ENCODE results near the gene NPAS3. TPM values are rescaled to one million over a fixed set of nuclear protein-coding genes. Genes with fewer than 3 reads are reported as not detected.

The NPAS3 gene
- total RNA-seq, 4 donors from 2014 or later, result 1.9 to 10.6 (median 2.2) TPM

DNA sequence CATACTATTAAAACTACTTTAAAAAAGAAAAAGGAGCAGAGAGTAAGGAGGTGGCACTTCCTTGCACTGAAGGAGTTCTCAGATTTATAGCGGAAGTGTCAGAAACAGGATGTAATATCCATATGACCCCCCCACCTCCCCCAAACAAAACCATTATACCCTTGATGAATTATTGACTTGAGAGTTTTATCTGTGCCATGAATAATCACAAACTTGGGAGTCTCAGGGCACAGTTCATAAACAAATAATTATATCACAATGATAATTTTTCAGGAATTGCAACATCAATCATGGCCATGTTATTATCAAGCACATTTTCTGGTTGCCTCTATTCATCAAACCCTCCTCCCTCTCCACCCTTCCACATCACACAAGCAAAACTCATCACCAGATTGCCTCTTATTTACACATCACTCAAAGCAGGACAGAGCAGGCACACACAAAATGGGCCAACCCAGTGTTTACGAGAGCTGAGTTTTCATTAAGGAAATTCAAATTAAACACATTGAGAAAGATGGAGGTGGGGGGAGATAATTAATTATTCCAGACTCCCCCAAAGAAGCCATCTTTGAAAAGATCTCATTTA, 870.8 kb downstream of the NPAS3 start:
- WGBS, 2 donors (ENCODE audit: low coverage in 1 of 2), result 91 to 92% methylated on average over 2 of the region's 2 CpGs
- H3K4me3 ChIP-seq, result no peak overlapping the region
- TF ChIP-seq POLR2A (IDR thresholded peaks at IDR 0.05), result no peak
- no peak for TF ChIP-seq EP300 (IDR thresholded peaks at IDR 0.05)
- TF ChIP-seq POLR2AphosphoS5 (IDR thresholded peaks at IDR 0.05), result no peak
- TF ChIP-seq, protein P1, sequence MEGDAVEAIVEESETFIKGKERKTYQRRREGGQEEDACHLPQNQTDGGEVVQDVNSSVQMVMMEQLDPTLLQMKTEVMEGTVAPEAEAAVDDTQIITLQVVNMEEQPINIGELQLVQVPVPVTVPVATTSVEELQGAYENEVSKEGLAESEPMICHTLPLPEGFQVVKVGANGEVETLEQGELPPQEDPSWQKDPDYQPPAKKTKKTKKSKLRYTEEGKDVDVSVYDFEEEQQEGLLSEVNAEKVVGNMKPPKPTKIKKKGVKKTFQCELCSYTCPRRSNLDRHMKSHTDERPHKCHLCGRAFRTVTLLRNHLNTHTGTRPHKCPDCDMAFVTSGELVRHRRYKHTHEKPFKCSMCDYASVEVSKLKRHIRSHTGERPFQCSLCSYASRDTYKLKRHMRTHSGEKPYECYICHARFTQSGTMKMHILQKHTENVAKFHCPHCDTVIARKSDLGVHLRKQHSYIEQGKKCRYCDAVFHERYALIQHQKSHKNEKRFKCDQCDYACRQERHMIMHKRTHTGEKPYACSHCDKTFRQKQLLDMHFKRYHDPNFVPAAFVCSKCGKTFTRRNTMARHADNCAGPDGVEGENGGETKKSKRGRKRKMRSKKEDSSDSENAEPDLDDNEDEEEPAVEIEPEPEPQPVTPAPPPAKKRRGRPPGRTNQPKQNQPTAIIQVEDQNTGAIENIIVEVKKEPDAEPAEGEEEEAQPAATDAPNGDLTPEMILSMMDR (IDR thresholded peaks at IDR 0.05), result no peak

DNA sequence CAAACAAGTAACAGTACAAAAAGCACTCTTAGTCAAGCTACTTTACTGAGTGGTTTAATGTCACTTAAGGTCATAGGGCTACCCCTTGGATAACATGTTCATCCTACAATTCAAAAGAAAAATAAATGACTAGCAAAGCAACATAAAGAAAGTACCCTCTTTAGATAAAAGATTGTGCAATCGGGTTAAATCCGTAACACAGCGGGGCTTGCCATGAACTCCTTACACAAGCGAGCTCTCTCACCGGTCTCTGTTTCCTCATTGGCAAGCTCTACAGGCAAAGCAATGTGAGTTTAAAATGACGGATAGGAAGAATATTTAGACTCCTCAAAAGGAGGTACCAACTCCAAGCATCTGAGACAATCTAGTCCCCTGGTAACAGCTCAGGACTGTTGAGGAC, 871.6 kb downstream of the NPAS3 start:
- TF ChIP-seq EP300 (IDR thresholded peaks at IDR 0.05) (no peak), POLR2AphosphoS5 (IDR thresholded peaks at IDR 0.05) (no peak), POLR2A (IDR thresholded peaks at IDR 0.05) (no peak)
- TF ChIP-seq, protein P1 (IDR thresholded peaks at IDR 0.05), result no peak
- no peak overlapping the region for H3K27ac ChIP-seq
- WGBS, 2 donors (ENCODE audit: low coverage in 1 of 2), result 67 to 94% methylated on average over 6 of the region's 6 CpGs
- peaks cover 10% of the 10 kb centered on the region for H3K27me3 ChIP-seq
- H3K4me3 ChIP-seq, result no peak overlapping the region
- no peaks in the 10 kb centered on the region for H3K36me3 ChIP-seq
- ATAC-seq, result no peak
- no peaks in the 10 kb centered on the region for H3K9me3 ChIP-seq
- H3K4me1 ChIP-seq, result no peaks in the 10 kb centered on the region

More for the DNA sequence above, 870.8 kb downstream of the NPAS3 start:
- H3K4me1 ChIP-seq, result no peaks in the 10 kb centered on the region
- H3K9me3 ChIP-seq, result no peaks in the 10 kb centered on the region
- H3K36me3 ChIP-seq, result no peaks in the 10 kb centered on the region
- peaks cover 10% of the 10 kb centered on the region for H3K27me3 ChIP-seq
- ATAC-seq, result no peak
- H3K27ac ChIP-seq, result no peak overlapping the region

DNA sequence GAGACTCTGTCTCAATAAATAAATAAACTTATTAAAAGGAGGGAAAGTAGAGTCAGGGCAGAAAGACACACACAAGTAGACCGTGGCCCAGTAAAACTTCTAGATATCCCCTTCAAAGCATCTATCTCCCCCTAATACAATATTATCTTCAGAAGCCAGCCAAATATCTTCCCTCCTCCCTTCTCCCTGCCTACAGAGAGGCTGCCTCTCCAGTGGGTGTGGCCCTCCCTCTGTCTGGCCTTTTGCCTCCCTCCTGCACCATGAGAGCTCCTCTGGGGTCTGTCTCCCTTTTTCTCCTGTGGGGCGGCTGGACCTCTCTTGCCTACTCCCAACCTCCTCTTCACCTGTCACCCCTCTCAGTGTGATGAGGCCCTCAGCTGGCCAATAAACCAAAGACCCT, 873.0 kb downstream of the NPAS3 start:
- H3K36me3 ChIP-seq, result no peaks in the 10 kb centered on the region
- ATAC-seq, result no peak
- no peak overlapping the region for H3K27ac ChIP-seq
- 90 to 93% methylated on average over 1 to 2 of the region's 2 CpGs for WGBS, 2 donors (ENCODE audit: low coverage in 1 of 2)
- no peaks in the 10 kb centered on the region for H3K9me3 ChIP-seq
- H3K4me3 ChIP-seq, result no peak overlapping the region
- peaks cover 10% of the 10 kb centered on the region for H3K27me3 ChIP-seq
- TF ChIP-seq POLR2AphosphoS5 (IDR thresholded peaks at IDR 0.05) (no peak), EP300 (IDR thresholded peaks at IDR 0.05) (no peak), POLR2A (IDR thresholded peaks at IDR 0.05) (no peak)
- TF ChIP-seq, protein P1 (IDR thresholded peaks at IDR 0.05), result no peak
- no peaks in the 10 kb centered on the region for H3K4me1 ChIP-seq

DNA sequence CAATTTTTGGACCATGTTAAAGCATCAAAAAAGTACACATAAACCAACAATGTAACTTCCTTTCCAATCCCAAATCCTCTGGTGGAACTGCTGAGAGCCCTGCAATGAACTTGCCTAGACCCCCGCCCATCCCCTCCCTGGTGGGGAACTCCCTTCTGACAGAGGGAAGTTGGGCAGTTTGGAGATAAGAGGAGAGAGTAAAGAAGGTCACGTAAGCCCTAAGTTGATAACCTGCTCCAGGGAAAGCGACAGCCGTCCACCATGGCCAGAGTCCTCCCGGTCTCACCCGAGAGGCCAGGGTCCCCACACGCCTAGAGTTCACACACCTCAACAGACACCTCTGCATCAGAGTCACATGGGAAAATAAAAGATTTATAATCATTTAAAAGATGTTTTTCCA, 873.5 kb downstream of the NPAS3 start:
- no peaks in the 10 kb centered on the region for H3K4me1 ChIP-seq
- ATAC-seq, result no peak
- H3K27me3 ChIP-seq, result peaks cover 10% of the 10 kb centered on the region
- no peaks in the 10 kb centered on the region for H3K36me3 ChIP-seq
- H3K4me3 ChIP-seq, result no peak overlapping the region
- 74 to 100% methylated on average over 4 to 7 of the region's 7 CpGs for WGBS, 2 donors (ENCODE audit: low coverage in 1 of 2)
- H3K9me3 ChIP-seq, result no peaks in the 10 kb centered on the region
- TF ChIP-seq, protein P1 (IDR thresholded peaks at IDR 0.05), result no peak
- TF ChIP-seq POLR2AphosphoS5 (IDR thresholded peaks at IDR 0.05) (no peak), EP300 (IDR thresholded peaks at IDR 0.05) (no peak), POLR2A (IDR thresholded peaks at IDR 0.05) (no peak)
- H3K27ac ChIP-seq, result no peak overlapping the region

DNA sequence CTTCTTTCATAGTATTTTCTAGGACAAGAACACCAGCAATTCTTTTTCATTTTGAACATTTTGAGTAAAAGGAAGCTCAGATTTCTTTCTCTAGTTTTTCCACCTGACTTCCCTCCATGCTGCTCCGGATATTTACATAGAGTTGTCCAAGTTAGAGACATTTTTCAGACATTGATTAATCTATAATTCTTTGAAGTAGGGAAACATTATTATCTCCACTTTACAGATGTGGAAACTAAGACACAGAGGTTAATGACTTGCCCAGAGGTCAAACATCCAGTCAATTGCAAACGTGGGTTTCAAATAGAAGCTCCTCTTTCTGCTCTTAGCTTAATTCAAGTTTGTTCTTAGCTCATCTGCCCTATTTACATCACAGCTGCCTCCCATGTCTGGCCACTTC, 873.9 kb downstream of the NPAS3 start:
- Histone ChIP-seq H3K27ac (no peak overlapping the region), H3K4me1 (no peaks in the 10 kb centered on the region), H3K36me3 (no peaks in the 10 kb centered on the region), H3K9me3 (no peaks in the 10 kb centered on the region), H3K27me3 (peaks cover 10% of the 10 kb centered on the region), H3K4me3 (no peak overlapping the region)
- TF ChIP-seq, protein P1 (IDR thresholded peaks at IDR 0.05), result no peak
- no peak for ATAC-seq
- WGBS, 2 donors (ENCODE audit: low coverage in 1 of 2), result 37% methylated on average over 2 of the region's 2 CpGs
